ENCODE data around the gene TYW1. TPM values are rescaled to one million over a fixed set of nuclear protein-coding genes. Genes with fewer than 3 reads are reported as not detected.
"Not testable (repeated sequence)": the region's sequence is repeated elsewhere in the genome, so short reads cannot be mapped to it uniquely, and the experiment has no call there.

TYW1 gene
- total and polyA plus RNA-seq, 2 of the 4 experiments (the other 2 are of a cell fraction) = 10.7 to 23.7 TPM

DNA sequence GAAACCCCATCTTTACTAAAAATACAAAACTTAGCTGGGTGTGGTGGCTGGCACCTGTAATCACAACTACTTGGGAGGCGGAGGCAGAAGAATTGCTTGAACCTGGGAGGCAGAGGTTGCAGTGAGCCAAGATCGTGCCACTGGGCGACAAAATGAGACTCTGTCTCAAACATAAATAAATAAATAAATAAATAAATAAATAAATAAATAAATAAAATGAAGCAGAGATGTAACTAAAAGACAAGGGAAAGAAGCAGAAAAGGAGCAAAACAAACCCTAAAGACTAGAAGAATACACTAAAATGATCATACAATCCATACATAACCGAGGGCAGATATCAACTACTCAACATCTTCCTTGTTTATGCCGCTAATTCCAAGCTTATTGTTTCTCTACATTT is 209.8 kb downstream of the TYW1 start:
- no peak overlapping the region for H4K5ac ChIP-seq (ENCODE audit: low read depth, low read length)
- DNase-seq = no peak
- no peaks in the 10 kb centered on the region for H3K4me1 ChIP-seq (ENCODE audit: control insufficient read depth, insufficient read depth, low read length)
- WGBS, 2 experiments (ENCODE audit: extremely low coverage in 2 of 2, insufficient read length in 1 of 2) = 100% methylated on average over 2 of the region's 5 CpGs; no CpG with 5 or more reads in 1 of the 2 experiments
- dilution Hi-C loops (cut with HindIII; ENCODE audit: low sequenced_read_pairs, unreplicated experiment) (no loop called here), intact Hi-C loops (cut with micrococcal nuclease) (no loop called here), in situ Hi-C loops (cut with MboI; ENCODE audit: low sequenced_read_pairs) (no loop called here)
- no peaks in the 10 kb centered on the region for H3K9me3 ChIP-seq (ENCODE audit: control insufficient read depth, insufficient read depth, low read length)
- ATAC-seq (ENCODE audit: low read depth) = no peak
- no peak overlapping the region for H2AFZ ChIP-seq (replicated peaks; ENCODE audit: low read length, poor library complexity)
- H3K14ac ChIP-seq (replicated peaks; ENCODE audit: low read depth, low read length) = no peak overlapping the region
- no peak overlapping the region for H3K56ac ChIP-seq (ENCODE audit: extremely low read depth, insufficient read depth, low read length)
- no peak overlapping the region for H3K18ac ChIP-seq (ENCODE audit: low read depth, low read length)
- no peak overlapping the region for H3K23ac ChIP-seq (ENCODE audit: low read depth, low read length)
- no peak overlapping the region for H2AK5ac ChIP-seq (ENCODE audit: low read depth, low read length)
- no peak overlapping the region for H3K4me3 ChIP-seq (ENCODE audit: insufficient read depth, low read depth, low read length)
- H3K36me3 ChIP-seq (ENCODE audit: control insufficient read depth, insufficient read depth, low read length) = no peaks in the 10 kb centered on the region
- H3K4me2 ChIP-seq (ENCODE audit: low read depth, low read length) = no peak overlapping the region
- no TSS peak for BruUV-seq (replicated peaks)
- H4K8ac ChIP-seq (ENCODE audit: low read depth in 2 of 2, low read length in 2 of 2) = no peak overlapping the region
- H3K27me3 ChIP-seq (ENCODE audit: control insufficient read depth, insufficient read depth, low read length) = no peaks in the 10 kb centered on the region
- no peak overlapping the region for H2AK9ac ChIP-seq (replicated peaks; ENCODE audit: low read depth, low read length, poor library complexity)
- ChIA-PET CTCF (no interaction called here), POLR2A (ENCODE audit: unreplicated experiment) (no interaction called here)
- H4K20me1 ChIP-seq (ENCODE audit: insufficient read depth, low read length) = no peaks in the 10 kb centered on the region
- no peak overlapping the region for H3K27ac ChIP-seq (ENCODE audit: insufficient read depth, low read length)
- no peak overlapping the region for H3K9ac ChIP-seq (ENCODE audit: low read depth, low read length)
- no peak overlapping the region for H2BK120ac ChIP-seq (ENCODE audit: low read depth, low read length)
- no peaks in the 10 kb centered on the region for H3K9me1 ChIP-seq (ENCODE audit: insufficient read depth, low read length)
- no peak overlapping the region for H3K4ac ChIP-seq (ENCODE audit: low read depth, low read length)
- H2BK5ac ChIP-seq (ENCODE audit: low read depth, low read length, poor library complexity, severe bottlenecking) = no peak overlapping the region
- no peaks in the 10 kb centered on the region for H3K79me1 ChIP-seq (ENCODE audit: low read depth in 1 of 2, low read length in 2 of 2)
- no peak overlapping the region for H2BK20ac ChIP-seq (ENCODE audit: low read depth, low read length)
- H2BK15ac ChIP-seq (ENCODE audit: low read depth, low read length) = no peak overlapping the region
- no peak for TF ChIP-seq CEBPB (IDR thresholded peaks at IDR 0.05; ENCODE audit: low read depth, low read length)
- no peak for TF ChIP-seq MAZ (IDR thresholded peaks at IDR 0.05; ENCODE audit: borderline replicate concordance, low read depth, low read length)
- TF ChIP-seq MAFK (IDR thresholded peaks at IDR 0.05; ENCODE audit: low read depth, low read length) = no peak
- TF ChIP-seq, protein P1, sequence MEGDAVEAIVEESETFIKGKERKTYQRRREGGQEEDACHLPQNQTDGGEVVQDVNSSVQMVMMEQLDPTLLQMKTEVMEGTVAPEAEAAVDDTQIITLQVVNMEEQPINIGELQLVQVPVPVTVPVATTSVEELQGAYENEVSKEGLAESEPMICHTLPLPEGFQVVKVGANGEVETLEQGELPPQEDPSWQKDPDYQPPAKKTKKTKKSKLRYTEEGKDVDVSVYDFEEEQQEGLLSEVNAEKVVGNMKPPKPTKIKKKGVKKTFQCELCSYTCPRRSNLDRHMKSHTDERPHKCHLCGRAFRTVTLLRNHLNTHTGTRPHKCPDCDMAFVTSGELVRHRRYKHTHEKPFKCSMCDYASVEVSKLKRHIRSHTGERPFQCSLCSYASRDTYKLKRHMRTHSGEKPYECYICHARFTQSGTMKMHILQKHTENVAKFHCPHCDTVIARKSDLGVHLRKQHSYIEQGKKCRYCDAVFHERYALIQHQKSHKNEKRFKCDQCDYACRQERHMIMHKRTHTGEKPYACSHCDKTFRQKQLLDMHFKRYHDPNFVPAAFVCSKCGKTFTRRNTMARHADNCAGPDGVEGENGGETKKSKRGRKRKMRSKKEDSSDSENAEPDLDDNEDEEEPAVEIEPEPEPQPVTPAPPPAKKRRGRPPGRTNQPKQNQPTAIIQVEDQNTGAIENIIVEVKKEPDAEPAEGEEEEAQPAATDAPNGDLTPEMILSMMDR (conservative IDR thresholded peaks at IDR 0.05; ENCODE audit: low read depth, low read length) = no peak
- H4K91ac ChIP-seq (ENCODE audit: insufficient read depth, low read depth, low read length) = no peak overlapping the region

DNA sequence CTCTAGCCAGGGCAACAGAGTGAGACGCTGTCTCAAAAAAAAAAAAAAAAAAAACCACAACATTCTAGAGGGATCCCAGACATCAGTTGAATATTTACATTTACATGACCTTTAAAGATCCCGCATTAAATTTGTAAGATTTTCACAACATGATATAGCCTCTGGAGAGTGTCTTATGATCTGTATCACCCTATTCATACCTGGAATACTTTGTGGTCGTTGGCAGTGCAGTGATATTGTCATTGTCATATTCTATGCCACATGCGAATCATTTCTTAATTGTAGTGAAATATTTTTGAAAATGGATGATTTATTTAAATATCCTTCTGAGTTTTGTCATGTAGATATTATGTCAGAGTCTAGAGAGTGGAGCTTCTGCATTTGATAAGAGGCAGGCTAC is 212.0 kb downstream of the TYW1 start:
- H3K23ac ChIP-seq (ENCODE audit: low read depth, low read length); POLR2A ChIA-PET (ENCODE audit: unreplicated experiment); H4K20me1 ChIP-seq (ENCODE audit: insufficient read depth, low read length); H2AK9ac ChIP-seq (replicated peaks; ENCODE audit: low read depth, low read length, poor library complexity); H3K79me1 ChIP-seq (ENCODE audit: low read depth in 1 of 2, low read length in 2 of 2); ATAC-seq (ENCODE audit: low read depth); H2AFZ ChIP-seq (replicated peaks; ENCODE audit: low read length, poor library complexity); intact Hi-C loops (cut with micrococcal nuclease); H2BK20ac ChIP-seq (ENCODE audit: low read depth, low read length); H2BK120ac ChIP-seq (ENCODE audit: low read depth, low read length); H3K4me3 ChIP-seq (ENCODE audit: insufficient read depth, low read depth, low read length); H3K4me1 ChIP-seq (ENCODE audit: control insufficient read depth, insufficient read depth, low read length); H3K18ac ChIP-seq (ENCODE audit: low read depth, low read length); H3K36me3 ChIP-seq (ENCODE audit: control insufficient read depth, insufficient read depth, low read length); H3K9me1 ChIP-seq (ENCODE audit: insufficient read depth, low read length); H3K27me3 ChIP-seq (ENCODE audit: control insufficient read depth, insufficient read depth, low read length); BruUV-seq (replicated peaks); H2BK15ac ChIP-seq (ENCODE audit: low read depth, low read length); DNase-seq; H3K14ac ChIP-seq (replicated peaks; ENCODE audit: low read depth, low read length); in situ Hi-C loops (cut with MboI; ENCODE audit: low sequenced_read_pairs); H4K8ac ChIP-seq (ENCODE audit: low read depth in 2 of 2, low read length in 2 of 2); H2AK5ac ChIP-seq (ENCODE audit: low read depth, low read length); H3K4me2 ChIP-seq (ENCODE audit: low read depth, low read length); H3K4ac ChIP-seq (ENCODE audit: low read depth, low read length); dilution Hi-C loops (cut with HindIII; ENCODE audit: low sequenced_read_pairs, unreplicated experiment); H3K56ac ChIP-seq (ENCODE audit: extremely low read depth, insufficient read depth, low read length); H3K9me3 ChIP-seq (ENCODE audit: control insufficient read depth, insufficient read depth, low read length); H4K91ac ChIP-seq (ENCODE audit: insufficient read depth, low read depth, low read length); H3K27ac ChIP-seq (ENCODE audit: insufficient read depth, low read length); CTCF ChIA-PET; H3K9ac ChIP-seq (ENCODE audit: low read depth, low read length); H4K5ac ChIP-seq (ENCODE audit: low read depth, low read length); H2BK5ac ChIP-seq (ENCODE audit: low read depth, low read length, poor library complexity, severe bottlenecking): not testable (repeated sequence)
- WGBS, 2 experiments (ENCODE audit: extremely low coverage in 2 of 2, insufficient read length in 1 of 2) = no CpG with 5 or more reads among the region's 4 CpGs
